Stimulated activated naive B cell treated with anti-CD40 and anti-IgM and Interleukin-4, amounts not matched to agents 10 μg/mL and 1 μg/mL and 100 μg/mL, for 72 hours (primary cell): ENCODE measurements around the gene PTCHD1.
A peak's percentile ranks its signal among the peaks of the same experiment; 100 is the strongest.

Source experiments
- ATAC-seq, 2 donors: fragments of 150-1000 bp; cut with Tn5 transposase; replicated peaks; 2 replicates each; pipeline ENCODE4 v1.10.0; 2021; ENCODE audit warnings: moderate library complexity in 1 of 2
- DNase-seq: peaks from one replicate; pipeline ENCODE4 v3.0.0; 2021
- H3K27ac Mint-ChIP-seq: one replicate; pipeline ENCODE4 v1.8.0; 2022; ENCODE audit warnings: mild to moderate bottlenecking, mixed read lengths
- H3K27me3 Mint-ChIP-seq, 2 donors: one replicate each; pipeline ENCODE4 v1.8.0; 2022; ENCODE audit warnings: mixed read lengths in 2 of 2
- H3K36me3 Mint-ChIP-seq, 2 donors: one replicate each; pipeline ENCODE4 v1.8.0; 2022; ENCODE audit warnings: mixed read lengths in 2 of 2, mild to moderate bottlenecking in 1 of 2
- H3K4me1 Mint-ChIP-seq, 2 donors: one replicate each; pipeline ENCODE4 v1.8.0; 2022; ENCODE audit warnings: mixed read lengths in 2 of 2, mild to moderate bottlenecking in 1 of 2
- H3K4me3 Mint-ChIP-seq, 2 donors: one replicate each; pipeline ENCODE4 v1.8.0; 2022; ENCODE audit warnings: mild to moderate bottlenecking in 2 of 2, mixed read lengths in 2 of 2, moderate library complexity in 1 of 2
- H3K9me3 Mint-ChIP-seq, 2 donors: one replicate each; pipeline ENCODE4 v1.8.0; 2022; ENCODE audit warnings: mixed read lengths in 2 of 2, mild to moderate bottlenecking in 1 of 2

The PTCHD1 gene

DNA sequence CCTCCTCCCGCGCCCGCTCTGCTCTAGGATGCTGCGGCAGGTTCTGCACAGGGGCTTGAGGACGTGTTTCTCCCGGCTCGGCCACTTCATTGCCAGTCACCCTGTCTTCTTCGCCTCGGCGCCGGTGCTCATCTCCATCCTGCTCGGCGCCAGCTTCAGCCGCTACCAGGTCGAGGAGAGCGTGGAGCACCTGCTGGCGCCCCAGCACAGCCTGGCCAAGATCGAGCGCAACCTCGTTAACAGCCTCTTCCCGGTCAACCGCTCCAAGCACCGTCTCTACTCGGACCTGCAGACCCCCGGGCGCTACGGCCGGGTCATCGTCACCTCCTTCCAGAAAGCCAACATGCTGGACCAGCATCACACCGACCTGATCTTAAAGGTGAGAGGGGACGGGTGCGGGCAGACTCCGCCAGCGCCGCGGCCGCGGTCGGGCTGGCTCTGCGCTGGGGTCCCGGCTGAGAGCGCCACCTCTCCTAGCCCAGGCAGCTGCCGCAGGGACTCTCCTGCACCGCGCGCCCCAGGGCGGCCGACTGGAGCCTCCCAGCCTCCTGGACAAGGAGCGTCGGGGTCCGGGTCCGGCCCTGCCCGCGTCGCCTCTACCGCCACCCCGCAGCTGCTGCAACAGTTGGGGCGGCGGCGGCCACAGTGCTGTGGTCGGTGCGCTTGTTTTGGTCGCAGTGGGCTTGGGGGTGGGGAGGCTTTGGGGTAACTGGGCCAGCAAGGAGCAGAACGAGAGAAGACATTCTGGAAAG, at the start of gene PTCHD1:
Gene PTCHD1 (plus strand): TSS at position 2 of the 752 bp plus-strand sequence. CDS start 27 bp downstream, at position 29.
- Mint-ChIP-seq H3K4me3 (peak within 1 kb of the TSS; percentile 71 to 80), H3K4me1 (peaks cover 8 to 20% of the 10 kb centered on the region in 2 donors), H3K27ac (peak within 1 kb of the TSS; percentile 90), H3K9me3 (no peaks in the 10 kb centered on the region), H3K27me3 (peaks cover 39 to 51% of the 10 kb centered on the region in 2 donors), H3K36me3 (peaks cover 0 to 6% of the 10 kb centered on the region in 2 donors)
- ATAC-seq: peak in 1 of 2 donors; percentile 25
- DNase-seq: no peak

DNA sequence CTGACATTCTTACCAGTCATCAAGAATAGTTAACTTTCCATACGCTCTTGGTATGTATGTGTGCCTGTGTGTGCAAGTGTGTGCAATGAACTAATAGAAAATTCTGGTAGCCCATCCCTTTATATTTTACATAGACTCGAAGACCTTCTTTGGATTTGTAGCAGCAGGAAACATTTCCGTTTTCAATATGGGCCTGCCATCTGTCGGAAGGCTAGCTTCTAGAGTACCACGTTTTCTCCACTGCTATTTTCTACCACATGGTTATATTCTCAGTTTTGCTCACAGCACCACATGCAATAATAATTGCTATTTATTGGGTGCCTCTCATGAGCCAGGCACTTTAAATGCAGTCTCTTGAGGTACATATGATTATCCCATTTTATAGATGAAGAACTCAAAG, 47.9 kb upstream of the PTCHD1 start:
- no peaks in the 10 kb centered on the region for H3K36me3 Mint-ChIP-seq
- H3K4me3 Mint-ChIP-seq: no peak overlapping the region
- no peaks in the 10 kb centered on the region for H3K4me1 Mint-ChIP-seq
- H3K27ac Mint-ChIP-seq: no peak overlapping the region
- H3K27me3 Mint-ChIP-seq: no peaks in the 10 kb centered on the region
- H3K9me3 Mint-ChIP-seq: no peaks in the 10 kb centered on the region
- DNase-seq (no peak), ATAC-seq (no peak)

DNA sequence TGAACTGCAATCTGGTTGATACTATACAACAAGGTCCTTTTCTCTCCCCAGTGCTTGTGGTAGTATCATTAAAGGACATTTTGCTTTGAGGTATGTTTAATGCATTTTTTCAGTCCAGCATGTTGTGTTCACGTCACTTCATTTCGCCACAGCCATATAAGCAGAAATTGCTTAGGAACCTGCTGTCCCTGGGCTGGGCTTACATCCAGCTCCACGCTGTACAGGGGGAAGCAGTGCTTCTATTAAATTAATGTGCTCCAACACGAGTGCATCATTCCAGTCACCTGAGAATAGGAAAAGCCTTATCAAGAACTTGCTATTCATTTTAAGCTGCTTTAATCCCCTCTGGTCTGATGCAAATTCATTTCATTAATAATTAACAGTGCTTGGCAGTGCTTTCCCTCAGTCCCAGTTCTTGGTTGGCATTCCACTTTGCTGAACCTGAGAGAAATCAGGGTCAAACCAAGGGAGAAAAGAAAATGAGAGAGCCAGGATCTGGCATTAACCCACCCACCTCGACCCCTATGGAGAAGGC, 47.4 kb upstream of the PTCHD1 start:
- ATAC-seq (no peak), DNase-seq (no peak)
- Mint-ChIP-seq H3K4me1 (no peaks in the 10 kb centered on the region), H3K36me3 (no peaks in the 10 kb centered on the region), H3K27ac (no peak overlapping the region), H3K9me3 (no peaks in the 10 kb centered on the region), H3K27me3 (no peaks in the 10 kb centered on the region), H3K4me3 (no peak overlapping the region)

DNA sequence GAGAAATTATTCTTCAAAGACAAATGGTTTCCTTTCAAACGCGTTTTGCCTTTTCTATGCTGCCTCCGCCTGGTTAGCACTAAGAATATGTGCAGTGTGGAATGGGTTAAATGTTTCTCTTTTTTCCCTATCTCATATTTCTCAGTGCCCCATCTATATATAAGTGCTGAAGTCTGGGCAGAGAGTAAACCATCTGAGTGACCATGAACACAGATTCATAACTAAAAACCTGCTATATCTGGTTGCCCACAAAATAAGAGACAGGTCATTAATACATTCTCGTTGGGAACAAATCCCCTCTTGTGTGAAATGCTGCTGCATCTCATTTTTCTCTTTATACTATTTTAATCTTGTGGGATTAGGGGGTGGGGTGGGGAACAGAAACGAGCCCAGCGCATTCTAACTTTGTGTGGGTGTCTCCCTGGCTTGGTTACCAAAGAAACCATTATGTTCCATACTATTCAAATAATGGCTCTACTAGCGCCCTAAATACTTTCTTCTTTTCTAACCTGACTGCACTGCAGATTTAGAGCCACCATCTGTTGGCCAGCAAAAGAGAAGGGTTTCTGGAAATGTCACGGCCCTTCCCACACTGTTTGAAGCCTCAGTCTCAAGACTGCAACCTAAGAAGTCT, 42.2 kb upstream of the PTCHD1 start:
- no peak overlapping the region for H3K4me3 Mint-ChIP-seq
- H3K27me3 Mint-ChIP-seq: no peaks in the 10 kb centered on the region
- no peak overlapping the region for H3K27ac Mint-ChIP-seq
- ATAC-seq (no peak), DNase-seq (no peak)
- H3K4me1 Mint-ChIP-seq: no peaks in the 10 kb centered on the region
- H3K9me3 Mint-ChIP-seq: no peaks in the 10 kb centered on the region
- no peaks in the 10 kb centered on the region for H3K36me3 Mint-ChIP-seq

DNA sequence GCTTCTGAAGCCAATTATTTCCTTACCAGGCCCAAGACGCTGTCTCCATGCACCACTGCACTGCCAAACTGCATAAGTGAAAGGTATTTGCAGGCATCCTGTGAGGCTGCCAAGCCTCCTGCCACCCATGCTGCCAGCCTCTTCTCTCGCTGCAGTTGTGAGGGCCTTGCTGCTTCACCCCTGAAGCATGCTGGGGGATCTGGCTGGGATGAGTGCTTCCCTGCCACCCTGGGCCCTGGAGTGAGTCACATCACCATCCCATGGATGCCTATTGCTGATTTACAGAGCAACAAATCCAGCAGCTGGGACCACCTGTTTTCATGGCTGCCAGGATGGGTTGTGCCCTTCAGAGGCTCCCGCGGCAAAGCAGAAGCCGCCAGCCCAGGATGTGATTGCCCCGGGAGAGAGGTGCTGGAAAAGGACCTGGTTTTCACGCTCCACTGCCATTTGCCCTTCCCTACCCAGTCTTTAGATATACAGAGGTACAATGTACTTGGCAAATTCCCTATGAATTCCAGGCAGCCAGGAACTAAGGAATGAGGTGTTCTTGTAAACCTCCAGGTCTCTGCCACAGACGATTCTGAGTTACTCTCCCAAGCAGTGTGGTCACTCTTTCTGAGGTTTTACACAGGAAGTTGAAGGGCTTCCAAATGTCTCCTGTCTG, 41.5 kb upstream of the PTCHD1 start:
- H3K9me3 Mint-ChIP-seq: no peaks in the 10 kb centered on the region
- peaks cover 0 to 3% of the 10 kb centered on the region in 2 donors for H3K27me3 Mint-ChIP-seq
- no peak overlapping the region for H3K4me3 Mint-ChIP-seq
- no peak overlapping the region for H3K27ac Mint-ChIP-seq
- no peaks in the 10 kb centered on the region for H3K36me3 Mint-ChIP-seq
- H3K4me1 Mint-ChIP-seq: no peaks in the 10 kb centered on the region
- ATAC-seq (no peak), DNase-seq (no peak)

DNA sequence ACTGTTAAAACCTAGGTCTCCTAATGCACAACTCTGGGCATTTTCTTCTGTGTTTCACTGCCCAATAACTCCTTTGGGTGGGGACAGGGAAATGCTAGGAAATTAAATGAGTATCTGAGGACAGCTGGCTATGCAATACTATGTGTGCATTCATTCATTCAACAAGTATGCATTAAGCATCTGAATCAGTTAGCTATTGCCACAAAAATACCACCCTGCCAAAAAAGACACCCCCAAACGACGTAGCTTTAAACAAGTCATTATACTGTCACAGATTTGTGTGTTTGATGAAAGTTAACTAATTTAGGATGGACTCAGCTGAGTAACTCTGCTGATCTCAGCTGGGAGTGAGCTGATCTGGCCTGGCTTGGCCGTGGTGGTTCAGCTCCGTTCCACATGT, 29.8 kb upstream of the PTCHD1 start:
- H3K27me3 Mint-ChIP-seq: peaks cover 0 to 12% of the 10 kb centered on the region in 2 donors
- peaks cover 0 to 1% of the 10 kb centered on the region in 2 donors for H3K9me3 Mint-ChIP-seq
- H3K4me1 Mint-ChIP-seq: no peaks in the 10 kb centered on the region
- H3K4me3 Mint-ChIP-seq: no peak overlapping the region
- H3K36me3 Mint-ChIP-seq: no peaks in the 10 kb centered on the region
- DNase-seq (no peak), ATAC-seq (no peak)
- no peak overlapping the region for H3K27ac Mint-ChIP-seq

DNA sequence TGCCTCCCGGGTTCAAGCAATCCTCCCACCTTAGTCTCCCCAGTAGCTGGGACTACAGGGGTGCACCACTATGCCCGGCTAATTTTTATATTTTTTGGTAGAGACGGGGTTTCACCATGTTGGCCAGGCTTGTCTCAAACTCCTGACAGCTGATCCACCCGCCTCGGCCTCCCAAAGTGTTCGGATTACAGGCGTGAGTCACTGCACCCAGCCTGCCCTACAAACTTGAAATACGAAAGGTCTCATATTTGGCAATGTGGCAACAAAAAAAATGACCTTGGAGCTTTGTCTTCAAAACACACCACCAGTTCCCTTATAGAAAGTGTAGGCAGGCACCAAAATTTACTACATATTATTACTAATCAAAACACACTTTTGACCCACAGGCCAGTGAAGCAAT, 22.9 kb upstream of the PTCHD1 start:
- peaks cover 0 to 1% of the 10 kb centered on the region in 2 donors for H3K9me3 Mint-ChIP-seq
- ATAC-seq (no peak), DNase-seq (no peak)
- H3K4me3 Mint-ChIP-seq: no peak overlapping the region
- no peaks in the 10 kb centered on the region for H3K4me1 Mint-ChIP-seq
- H3K27me3 Mint-ChIP-seq: peaks cover 0 to 9% of the 10 kb centered on the region in 2 donors
- no peaks in the 10 kb centered on the region for H3K36me3 Mint-ChIP-seq
- H3K27ac Mint-ChIP-seq: no peak overlapping the region

DNA sequence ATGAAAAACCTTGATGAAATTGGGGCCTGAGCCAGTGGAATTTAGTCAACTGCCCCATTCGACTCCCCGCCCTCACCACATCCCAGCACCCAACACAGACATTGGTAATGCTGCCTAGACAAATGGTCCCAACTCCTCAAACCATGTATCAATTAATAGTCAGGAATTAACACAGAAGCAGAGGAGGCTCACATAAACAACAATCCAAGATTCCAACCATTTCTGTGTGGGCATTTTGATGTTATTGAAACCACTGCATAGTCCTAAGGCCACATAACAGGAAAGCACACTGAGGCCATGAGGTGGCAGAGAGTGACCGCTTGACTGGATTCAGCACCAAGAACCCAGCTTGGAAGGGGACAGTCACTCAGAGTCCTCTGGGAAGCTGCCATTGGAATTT, 22.5 kb upstream of the PTCHD1 start:
- peaks cover 0 to 9% of the 10 kb centered on the region in 2 donors for H3K27me3 Mint-ChIP-seq
- no peaks in the 10 kb centered on the region for H3K4me1 Mint-ChIP-seq
- peaks cover 0 to 1% of the 10 kb centered on the region in 2 donors for H3K9me3 Mint-ChIP-seq
- no peak overlapping the region for H3K27ac Mint-ChIP-seq
- no peak for DNase-seq
- H3K4me3 Mint-ChIP-seq: no peak overlapping the region
- no peak for ATAC-seq
- H3K36me3 Mint-ChIP-seq: no peaks in the 10 kb centered on the region

DNA sequence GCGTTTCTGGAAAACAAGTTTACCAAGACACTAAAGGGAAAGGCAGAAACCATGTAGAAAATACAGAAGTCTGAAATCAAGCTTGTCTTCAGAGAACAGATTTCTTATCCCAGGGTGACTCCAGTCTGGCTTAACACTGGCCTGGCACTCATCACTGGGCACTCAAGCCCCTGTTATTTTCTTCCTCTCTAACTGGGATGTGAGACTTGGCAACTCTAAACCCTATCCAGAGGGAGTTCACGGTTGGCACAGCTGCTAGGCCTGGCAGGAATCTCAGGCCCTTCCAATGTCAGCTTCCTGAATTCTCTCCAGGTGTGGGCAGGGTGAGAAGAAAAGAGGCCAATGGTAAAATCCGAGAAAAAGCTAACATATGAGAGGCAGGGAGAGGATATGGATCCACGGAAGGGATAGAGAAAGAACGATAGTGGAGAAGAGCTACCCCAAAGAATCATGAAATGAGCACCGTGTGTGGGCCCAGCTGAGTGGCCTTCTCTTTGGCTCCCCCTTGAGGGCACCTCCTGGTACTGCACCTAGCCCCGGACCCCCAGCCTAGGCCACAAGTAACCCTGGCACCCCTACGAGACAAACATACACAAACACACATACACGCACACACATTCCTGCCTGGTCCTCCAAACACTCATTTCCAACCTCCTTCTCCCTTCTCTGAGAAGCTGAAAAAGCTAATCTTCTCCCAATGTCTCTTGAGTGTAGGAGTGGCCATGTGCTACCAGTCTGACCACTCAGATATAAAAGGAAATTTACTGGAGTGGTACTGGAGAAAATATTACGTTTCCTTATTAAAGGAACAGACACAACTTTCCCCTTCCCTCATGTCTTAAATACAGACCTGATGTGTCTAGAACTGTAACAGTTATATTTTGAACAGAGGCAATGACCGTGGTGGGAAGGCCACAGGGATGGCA, 16.6 kb upstream of the PTCHD1 start:
- Mint-ChIP-seq H3K27me3 (no peaks in the 10 kb centered on the region), H3K9me3 (no peaks in the 10 kb centered on the region), H3K36me3 (no peaks in the 10 kb centered on the region), H3K4me3 (no peak overlapping the region), H3K27ac (no peak overlapping the region), H3K4me1 (no peaks in the 10 kb centered on the region)
- ATAC-seq (peak; percentile 73 to 78), DNase-seq (peak; percentile 11)

DNA sequence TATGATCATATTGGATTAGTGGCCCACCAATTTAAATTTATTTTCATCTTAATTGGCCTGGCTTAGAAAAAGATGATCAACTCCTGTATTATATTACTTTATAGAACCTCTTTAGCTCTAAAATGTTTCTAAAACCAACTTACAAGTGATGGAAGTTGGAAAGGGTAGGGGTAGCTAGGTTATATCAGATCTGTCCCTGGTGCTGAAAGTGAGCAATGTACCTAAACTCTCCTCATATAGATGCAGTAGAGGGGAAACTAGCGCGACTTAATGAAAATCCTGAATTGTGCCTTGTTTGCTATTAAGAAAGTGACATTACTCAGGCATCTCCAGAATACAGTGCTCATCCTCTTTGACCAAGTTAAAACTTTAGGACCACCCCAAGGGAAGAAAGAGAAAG, 7.5 kb upstream of the PTCHD1 start:
- Mint-ChIP-seq H3K9me3 (no peaks in the 10 kb centered on the region), H3K4me3 (no peak overlapping the region), H3K36me3 (no peaks in the 10 kb centered on the region), H3K27ac (no peak overlapping the region), H3K27me3 (peaks cover 21 to 30% of the 10 kb centered on the region in 2 donors), H3K4me1 (peaks cover under 1 to 3% of the 10 kb centered on the region in 2 donors)
- ATAC-seq: no peak
- no peak for DNase-seq

DNA sequence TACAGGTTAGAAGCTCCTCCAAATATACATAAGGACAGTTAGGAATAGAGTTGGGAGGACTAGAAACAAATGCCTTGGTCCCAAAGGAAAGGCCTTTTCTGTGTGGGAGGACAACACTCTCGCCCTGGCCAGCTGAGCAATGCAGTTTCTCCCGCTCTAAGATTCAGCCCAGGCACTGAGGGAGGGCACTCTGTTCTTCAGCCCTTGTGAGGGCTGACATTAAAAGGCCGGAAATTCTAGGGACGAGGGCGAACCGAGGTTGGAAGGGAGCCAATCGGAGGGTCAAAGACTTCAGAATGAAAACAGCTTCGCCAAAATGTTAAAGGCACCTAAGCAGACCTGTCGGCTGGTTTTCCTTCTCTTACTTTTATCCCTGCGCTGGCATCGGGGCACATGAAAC, 2.9 kb upstream of the PTCHD1 start:
- DNase-seq: no peak
- peaks cover 0 to 6% of the 10 kb centered on the region in 2 donors for H3K36me3 Mint-ChIP-seq
- no peaks in the 10 kb centered on the region for H3K9me3 Mint-ChIP-seq
- ATAC-seq: no peak
- peaks cover 42 to 58% of the 10 kb centered on the region in 2 donors for H3K27me3 Mint-ChIP-seq
- no peak overlapping the region for H3K4me3 Mint-ChIP-seq
- peaks cover 8 to 20% of the 10 kb centered on the region in 2 donors for H3K4me1 Mint-ChIP-seq
- H3K27ac Mint-ChIP-seq: no peak overlapping the region

DNA sequence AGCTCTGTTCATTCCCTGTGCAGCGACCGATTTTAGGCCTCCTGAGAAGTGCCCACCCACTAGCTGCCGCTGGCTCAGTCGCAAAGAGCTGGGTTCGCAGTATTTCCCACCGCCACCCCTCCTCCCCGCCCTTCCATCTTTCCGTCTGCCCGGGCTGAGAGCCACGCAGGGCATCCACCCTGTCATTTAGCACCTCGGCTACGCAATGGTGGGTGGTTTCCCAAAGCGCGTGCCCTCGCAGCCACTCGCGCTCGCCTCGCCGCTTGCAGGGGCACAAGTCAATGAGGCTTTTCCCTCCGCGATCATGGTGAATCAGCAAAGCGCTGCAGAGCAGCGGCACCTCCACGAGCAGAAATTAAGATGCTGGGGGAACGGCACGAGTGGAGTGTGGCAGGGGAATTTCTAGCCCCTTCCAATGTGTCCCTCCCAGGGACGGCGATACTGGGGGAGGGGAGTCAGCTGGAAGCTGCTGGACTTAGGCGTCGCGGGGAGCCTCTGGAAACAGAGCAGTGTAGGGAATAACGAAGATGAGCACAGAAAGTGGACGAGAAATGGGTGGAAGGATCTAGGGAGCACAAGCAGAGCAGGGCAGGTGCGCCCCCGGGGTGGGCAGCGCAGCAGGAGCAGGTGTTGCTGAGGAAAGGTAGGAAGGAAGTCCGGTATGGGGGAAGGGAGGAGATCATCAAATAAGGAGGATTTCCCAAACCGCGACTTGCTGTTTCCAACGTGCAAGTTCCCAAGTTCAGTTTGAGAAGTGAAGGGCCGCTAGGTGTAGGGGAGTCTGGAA, 2.4 kb upstream of the PTCHD1 start:
- Mint-ChIP-seq H3K27ac (peak overlapping the region; percentile 62), H3K4me3 (peak overlapping the region; percentile 75), H3K36me3 (peaks cover 0 to 6% of the 10 kb centered on the region in 2 donors), H3K9me3 (no peaks in the 10 kb centered on the region), H3K4me1 (peaks cover 8 to 20% of the 10 kb centered on the region in 2 donors), H3K27me3 (peaks cover 42 to 61% of the 10 kb centered on the region in 2 donors)
- ATAC-seq: peak; percentile 38 to 53
- DNase-seq: no peak
